ENCODE measurements around the gene CTSD. TPM values are rescaled to one million over a fixed set of nuclear protein-coding genes. Genes with fewer than 3 reads are reported as not detected.

CTSD gene
- total and polyA plus RNA-seq, 8 donors: 231 to 596 (median 310) TPM

DNA sequence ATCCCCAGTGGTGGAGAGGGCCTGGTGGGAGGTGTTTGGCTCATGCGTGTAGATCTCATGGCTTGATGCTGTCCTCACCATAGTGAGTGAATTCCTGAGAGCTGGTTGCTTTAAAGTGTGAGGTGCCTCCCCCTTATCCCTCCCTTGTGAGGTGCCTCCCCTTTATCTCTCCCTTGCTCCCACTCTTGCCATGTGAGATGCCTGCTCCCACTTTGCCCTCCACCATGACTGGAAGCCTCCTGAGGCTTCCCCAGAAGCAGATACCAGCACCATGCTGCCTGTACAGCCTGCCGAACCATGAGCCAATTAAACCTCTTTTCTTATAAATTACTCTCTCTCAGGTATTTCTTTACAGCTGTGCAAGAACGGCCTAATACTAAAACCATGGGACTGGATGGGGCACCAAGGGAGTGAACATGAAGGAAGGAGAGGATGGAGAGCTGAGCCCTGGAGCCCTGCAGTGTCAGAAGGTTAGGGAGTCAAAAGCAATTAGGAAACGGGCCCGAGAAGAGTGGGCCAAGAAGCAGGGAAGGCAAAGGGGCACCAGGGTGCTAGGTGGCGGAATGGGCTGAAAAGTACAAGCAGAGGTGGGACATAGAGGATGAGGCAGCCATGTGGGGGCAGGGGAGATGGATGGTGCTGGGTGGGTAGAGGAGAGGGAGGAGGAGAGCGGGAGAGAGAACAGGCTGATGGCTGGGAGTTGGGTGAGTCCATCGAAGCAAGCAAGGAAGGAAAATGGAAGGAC lies 22.8 kb downstream of the CTSD start:
- 75 to 77% methylated on average over 8 of the region's 8 CpGs for WGBS, 2 donors
- H3K4me1 ChIP-seq: no peaks in the 10 kb centered on the region
- ATAC-seq: no peak
- H3K9me3 ChIP-seq: no peaks in the 10 kb centered on the region
- no peak for DNase-seq
- FAIRE-seq: no peak
- no peaks in the 10 kb centered on the region for H3K36me3 ChIP-seq
- intact Hi-C loops (cut with DNase I): no loop called here
- no peaks in the 10 kb centered on the region for H3K27me3 ChIP-seq
- H3K27ac ChIP-seq: no peak overlapping the region
- H3K4me3 ChIP-seq: no peak overlapping the region
- TF ChIP-seq, protein P1, sequence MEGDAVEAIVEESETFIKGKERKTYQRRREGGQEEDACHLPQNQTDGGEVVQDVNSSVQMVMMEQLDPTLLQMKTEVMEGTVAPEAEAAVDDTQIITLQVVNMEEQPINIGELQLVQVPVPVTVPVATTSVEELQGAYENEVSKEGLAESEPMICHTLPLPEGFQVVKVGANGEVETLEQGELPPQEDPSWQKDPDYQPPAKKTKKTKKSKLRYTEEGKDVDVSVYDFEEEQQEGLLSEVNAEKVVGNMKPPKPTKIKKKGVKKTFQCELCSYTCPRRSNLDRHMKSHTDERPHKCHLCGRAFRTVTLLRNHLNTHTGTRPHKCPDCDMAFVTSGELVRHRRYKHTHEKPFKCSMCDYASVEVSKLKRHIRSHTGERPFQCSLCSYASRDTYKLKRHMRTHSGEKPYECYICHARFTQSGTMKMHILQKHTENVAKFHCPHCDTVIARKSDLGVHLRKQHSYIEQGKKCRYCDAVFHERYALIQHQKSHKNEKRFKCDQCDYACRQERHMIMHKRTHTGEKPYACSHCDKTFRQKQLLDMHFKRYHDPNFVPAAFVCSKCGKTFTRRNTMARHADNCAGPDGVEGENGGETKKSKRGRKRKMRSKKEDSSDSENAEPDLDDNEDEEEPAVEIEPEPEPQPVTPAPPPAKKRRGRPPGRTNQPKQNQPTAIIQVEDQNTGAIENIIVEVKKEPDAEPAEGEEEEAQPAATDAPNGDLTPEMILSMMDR (IDR thresholded peaks at IDR 0.05): no peak

DNA sequence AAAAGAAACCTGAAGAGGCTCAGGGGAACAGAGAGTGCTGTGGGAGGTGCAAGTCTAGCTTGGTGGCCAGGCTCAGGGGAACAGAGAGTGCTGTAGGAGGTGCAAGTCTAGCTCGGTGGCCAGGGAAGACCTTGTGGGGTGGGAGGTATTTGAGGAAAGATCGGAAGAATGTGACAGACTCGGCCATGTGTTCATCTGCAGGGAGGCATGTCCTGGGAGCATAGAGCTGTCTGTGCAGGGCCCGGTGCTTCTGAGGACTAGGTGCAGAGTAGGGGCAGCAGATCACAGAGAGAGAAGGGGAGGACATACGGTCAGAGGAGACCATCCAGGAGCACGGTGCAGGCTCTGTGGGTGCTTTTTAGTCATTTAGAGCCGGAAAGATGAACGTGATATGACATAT lies 24.2 kb downstream of the CTSD start:
- Histone ChIP-seq H3K4me1 (no peaks in the 10 kb centered on the region), H3K36me3 (no peaks in the 10 kb centered on the region), H3K9me3 (no peaks in the 10 kb centered on the region), H3K27me3 (no peaks in the 10 kb centered on the region), H3K27ac (no peak overlapping the region), H3K4me3 (no peak overlapping the region)
- intact Hi-C loops (cut with DNase I): no loop called here
- 49 to 60% methylated on average over 8 of the region's 8 CpGs for WGBS, 2 donors
- TF ChIP-seq, protein P1 (IDR thresholded peaks at IDR 0.05): no peak
- DNase-seq (no peak), ATAC-seq (no peak), FAIRE-seq (no peak)

DNA sequence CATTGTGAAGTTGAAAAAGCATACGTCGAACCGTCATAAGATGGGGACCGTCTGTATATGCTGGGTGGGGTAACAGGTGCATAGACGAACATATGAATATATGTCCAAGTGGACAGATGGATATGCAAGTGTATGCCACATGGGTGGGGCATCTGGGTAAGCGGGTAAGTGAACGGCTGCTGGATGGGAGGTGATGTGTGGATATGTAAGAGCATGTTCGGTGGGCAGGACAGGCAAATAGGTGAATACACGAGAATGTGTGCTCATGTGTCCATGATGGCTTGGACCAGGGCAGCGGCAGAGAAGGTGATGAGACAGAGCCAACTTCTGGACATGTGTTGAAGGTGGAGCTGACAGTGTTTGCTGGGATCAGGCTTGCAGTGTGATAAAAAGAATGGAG lies 25.3 kb downstream of the CTSD start:
- DNase-seq: no peak
- no peak overlapping the region for H3K27ac ChIP-seq
- H3K36me3 ChIP-seq: no peaks in the 10 kb centered on the region
- 73 to 80% methylated on average over 10 of the region's 10 CpGs for WGBS, 2 donors
- intact Hi-C loops (cut with DNase I): no loop called here
- TF ChIP-seq, protein P1 (IDR thresholded peaks at IDR 0.05): no peak
- no peaks in the 10 kb centered on the region for H3K9me3 ChIP-seq
- no peak for FAIRE-seq
- no peaks in the 10 kb centered on the region for H3K27me3 ChIP-seq
- no peak overlapping the region for H3K4me3 ChIP-seq
- ATAC-seq: no peak
- H3K4me1 ChIP-seq: no peaks in the 10 kb centered on the region

DNA sequence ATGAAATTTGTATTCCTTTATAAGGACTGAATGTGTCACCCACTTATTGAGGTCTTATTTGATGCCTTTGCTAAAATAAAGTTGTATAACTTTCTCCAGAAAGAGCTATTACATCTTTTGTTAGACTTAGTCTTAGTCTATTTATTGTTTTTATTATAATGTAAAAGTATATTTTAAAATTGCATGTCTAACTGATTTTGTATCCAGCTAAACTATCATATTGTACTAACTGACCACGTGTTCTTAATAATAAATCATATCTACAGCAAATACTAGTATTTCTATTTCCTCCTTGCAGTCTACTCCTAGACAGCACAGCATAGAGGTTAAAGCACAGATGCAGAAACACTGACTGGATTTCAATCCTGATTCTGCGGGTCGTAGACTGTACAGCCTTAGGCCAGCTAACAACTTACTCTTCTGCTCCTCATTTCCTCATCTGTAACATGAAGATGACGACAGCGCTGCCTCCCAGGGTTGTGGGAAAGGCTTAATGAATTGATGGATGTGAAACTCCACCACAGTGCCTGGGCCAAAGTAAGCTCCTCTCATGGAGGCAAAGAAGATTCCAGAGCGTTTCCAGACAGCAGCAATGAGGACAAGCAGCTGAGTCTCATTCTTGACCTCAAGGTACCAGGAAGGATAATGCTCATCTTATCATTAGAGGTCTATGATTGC lies 26.5 kb downstream of the CTSD start:
- H3K9me3 ChIP-seq: no peaks in the 10 kb centered on the region
- FAIRE-seq (no peak), ATAC-seq (no peak), DNase-seq (no peak)
- no peaks in the 10 kb centered on the region for H3K4me1 ChIP-seq
- intact Hi-C loops (cut with DNase I): no loop called here
- WGBS, 2 donors: 72 to 74% methylated on average over 6 of the region's 6 CpGs
- H3K27ac ChIP-seq: no peak overlapping the region
- TF ChIP-seq, protein P1 (IDR thresholded peaks at IDR 0.05): no peak
- H3K4me3 ChIP-seq: no peak overlapping the region
- H3K27me3 ChIP-seq: no peaks in the 10 kb centered on the region
- no peaks in the 10 kb centered on the region for H3K36me3 ChIP-seq

DNA sequence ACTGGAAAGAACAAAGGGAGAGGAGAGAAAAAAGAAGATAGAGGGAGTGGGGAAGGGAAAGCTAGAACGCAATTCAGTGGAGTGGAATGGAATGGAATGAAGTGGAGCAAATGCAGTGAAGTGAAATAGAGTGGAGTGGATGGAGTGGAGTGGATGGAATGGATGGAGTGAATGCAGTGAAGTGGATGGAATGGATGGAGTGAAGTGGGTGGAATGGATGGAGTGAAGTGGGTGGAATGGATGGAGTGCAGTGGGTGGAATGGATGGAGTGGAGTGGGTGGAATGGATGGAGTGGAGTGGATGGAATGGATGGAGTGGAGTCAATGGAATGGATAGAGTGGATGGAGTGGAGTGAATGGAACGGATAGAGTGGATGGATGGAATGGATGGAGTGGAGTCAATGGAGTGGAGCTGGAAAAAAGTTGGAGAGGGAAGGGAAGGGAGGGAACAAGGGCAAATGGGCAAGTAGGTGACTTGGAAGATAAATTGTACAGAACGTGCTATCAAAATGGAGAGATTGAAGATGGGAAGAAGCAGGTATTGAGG lies 27.2 kb downstream of the CTSD start:
- no peak overlapping the region for H3K27ac ChIP-seq
- no peak overlapping the region for H3K4me3 ChIP-seq
- ATAC-seq: no peak
- no peaks in the 10 kb centered on the region for H3K27me3 ChIP-seq
- H3K9me3 ChIP-seq: no peaks in the 10 kb centered on the region
- FAIRE-seq: no peak
- no peaks in the 10 kb centered on the region for H3K4me1 ChIP-seq
- intact Hi-C loops (cut with DNase I): no loop called here
- 35 to 52% methylated on average over 3 of the region's 3 CpGs for WGBS, 2 donors
- no peaks in the 10 kb centered on the region for H3K36me3 ChIP-seq
- TF ChIP-seq, protein P1 (IDR thresholded peaks at IDR 0.05): no peak
- DNase-seq: no peak

Data from pancreas (tissue), 10 donors.